CD4-positive, CD25-positive, alpha-beta regulatory T cell (primary cell): ENCODE measurements around the gene CFAP299. TPM values are rescaled to one million over a fixed set of nuclear protein-coding genes. Genes with fewer than 3 reads are reported as not detected.
"Not testable (repeated sequence)": the region's sequence is repeated elsewhere in the genome, so short reads cannot be mapped to it uniquely, and the experiment has no call there.

Experiments
- ATAC-seq, 2 donors: fragments of 150-1000 bp; cut with Tn5 transposase; one replicate each; pipeline ENCODE4 v1.10.0; 2021; ENCODE audit warnings: low read depth in 2 of 2, moderate number of reproducible peaks in 2 of 2, moderate library complexity in 1 of 2
- DNase-seq, 3 donors: peaks; one replicate each; pipeline versions ENCODE4 v3.0.0 to v3.0.0-alpha.2; 2012 to 2022; ENCODE audit warnings: mixed read lengths in 1 of 3
- H3K27ac ChIP-seq: one replicate; pipeline ENCODE4 v1.7.0; 2013; ENCODE audit warnings: mild to moderate bottlenecking, low read length; ENCODE audit not compliant: insufficient read depth, poor library complexity, severe bottlenecking
- H3K27me3 ChIP-seq: one replicate; pipeline ENCODE4 v1.7.0; 2013; ENCODE audit warnings: low read length; ENCODE audit not compliant: control insufficient read depth, insufficient read depth
- H3K36me3 ChIP-seq: one replicate; pipeline ENCODE4 v1.7.0; 2013; ENCODE audit warnings: mild to moderate bottlenecking, low read length, moderate library complexity; ENCODE audit not compliant: control insufficient read depth, insufficient read depth
- H3K4me1 ChIP-seq: 2 replicates; pipeline ENCODE4 v1.7.0; 2013; ENCODE audit warnings: mild to moderate bottlenecking, low read length; ENCODE audit not compliant: insufficient read depth, control insufficient read depth, poor library complexity, severe bottlenecking
- H3K4me3 ChIP-seq: one replicate; pipeline ENCODE4 v1.7.0; 2013; ENCODE audit warnings: low read depth, mild to moderate bottlenecking, low read length, moderate library complexity
- H3K9me3 ChIP-seq, 2 experiments: 1 replicate in 1 of 2; 2 replicates in 1 of 2; pipeline ENCODE4 v1.7.0; 2013; ENCODE audit warnings: low read length in 2 of 2, mild to moderate bottlenecking in 1 of 2, moderate library complexity in 1 of 2; ENCODE audit not compliant: control insufficient read depth in 2 of 2
- H3K27ac Mint-ChIP-seq, 3 donors: one replicate each; pipeline ENCODE4 v1.8.0; 2020 to 2022; ENCODE audit warnings: mild to moderate bottlenecking in 3 of 3, mixed read lengths in 3 of 3, moderate library complexity in 2 of 3
- H3K27me3 Mint-ChIP-seq: one replicate; pipeline ENCODE4 v1.8.0; 2022; ENCODE audit warnings: mild to moderate bottlenecking, mixed read lengths
- H3K36me3 Mint-ChIP-seq: one replicate; pipeline ENCODE4 v1.8.0; 2020; ENCODE audit warnings: mixed read lengths
- H3K4me1 Mint-ChIP-seq, 4 donors: one replicate each; pipeline ENCODE4 v1.8.0; 2020 to 2022; ENCODE audit warnings: mixed read lengths in 4 of 4, mild to moderate bottlenecking in 1 of 4
- H3K4me3 Mint-ChIP-seq, 4 donors: one replicate each; pipeline ENCODE4 v1.8.0; 2020 to 2022; ENCODE audit warnings: mild to moderate bottlenecking in 4 of 4, mixed read lengths in 4 of 4, moderate library complexity in 3 of 4
- H3K9me3 Mint-ChIP-seq, 7 donors: one replicate each; pipeline ENCODE4 v1.8.0; 2020 to 2022; ENCODE audit warnings: mixed read lengths in 7 of 7, mild to moderate bottlenecking in 3 of 7, moderate library complexity in 2 of 7
- polyA plus RNA-seq, 4 donors: library from polyadenylated mRNA; unstranded; fragments of 300-500 nt; fragmentation: Illumina TruSeq; gene quantifications; one replicate each; pipeline ENCODE4 v1.2.3, GENCODE V29; 2021
- total RNA-seq: library from RNA; stranded (reverse); gene quantifications from one replicate; pipeline ENCODE4 v1.2.3, GENCODE V29; 2022

Gene CFAP299
- total and polyA plus RNA-seq, 5 donors from 2014 or later = not detected

DNA sequence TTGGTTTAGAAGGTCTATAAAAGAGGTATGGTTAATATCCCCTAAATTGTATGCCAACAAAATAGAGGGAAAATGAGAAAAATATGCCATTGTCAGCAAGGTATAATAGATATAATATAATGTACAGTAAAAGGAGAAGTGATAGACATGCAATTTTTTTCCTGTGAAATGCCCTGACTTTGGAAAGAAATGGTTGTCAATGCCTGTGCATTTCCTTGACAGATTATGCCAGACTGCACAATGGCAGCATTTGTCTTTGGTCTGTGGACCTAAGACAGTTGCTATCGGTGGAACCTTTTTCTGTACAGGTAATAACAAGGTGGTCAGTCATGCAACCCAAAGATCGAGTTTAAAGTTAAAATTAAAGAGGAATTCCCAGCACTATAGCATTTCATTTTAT is 301.7 kb downstream of the CFAP299 start:
- H3K36me3 Mint-ChIP-seq = no peaks in the 10 kb centered on the region
- no peak overlapping the region for H3K27ac ChIP-seq
- no peaks in the 10 kb centered on the region for H3K27me3 ChIP-seq
- H3K4me3 Mint-ChIP-seq = no peak overlapping the region
- no peak overlapping the region for H3K27ac Mint-ChIP-seq
- ATAC-seq (no peak), DNase-seq (no peak)
- H3K4me1 Mint-ChIP-seq = no peaks in the 10 kb centered on the region
- H3K4me3 ChIP-seq = no peak overlapping the region
- no peaks in the 10 kb centered on the region for H3K4me1 ChIP-seq
- H3K9me3 Mint-ChIP-seq = peaks cover 0 to 3% (median 0%) of the 10 kb centered on the region in 7 donors
- H3K27me3 Mint-ChIP-seq = peaks cover 4% of the 10 kb centered on the region
- no peaks in the 10 kb centered on the region for H3K9me3 ChIP-seq
- H3K36me3 ChIP-seq = no peaks in the 10 kb centered on the region

DNA sequence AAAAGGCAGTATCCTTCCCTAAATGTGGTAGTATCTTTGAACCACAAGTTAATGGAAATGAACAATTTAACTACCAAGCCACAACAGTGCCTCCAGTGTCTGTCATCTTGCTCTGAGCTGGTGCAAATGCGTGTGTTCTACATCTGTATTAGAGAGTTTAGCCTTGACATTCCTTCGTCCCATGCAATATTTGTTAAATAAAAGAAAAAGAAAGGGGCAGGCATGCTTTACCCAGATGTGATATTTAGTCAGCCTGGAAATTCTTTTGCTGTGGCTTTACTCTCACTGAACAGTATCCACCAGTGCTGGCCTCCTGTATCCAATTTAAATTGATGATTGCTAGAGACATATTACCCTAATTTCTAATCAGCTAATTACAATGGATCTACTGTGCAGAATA is 310.5 kb downstream of the CFAP299 start:
- H3K27ac Mint-ChIP-seq = peak overlapping the region in 1 of 3 donors; percentile 33
- H3K9me3 Mint-ChIP-seq = peaks cover 0 to 3% (median 0%) of the 10 kb centered on the region in 7 donors
- Histone ChIP-seq H3K9me3 (no peaks in the 10 kb centered on the region), H3K27ac (no peak overlapping the region), H3K27me3 (no peaks in the 10 kb centered on the region), H3K4me3 (no peak overlapping the region), H3K36me3 (no peaks in the 10 kb centered on the region), H3K4me1 (no peaks in the 10 kb centered on the region)
- peaks cover 0 to 5% (median 1%) of the 10 kb centered on the region in 4 donors for H3K4me1 Mint-ChIP-seq
- DNase-seq (no peak), ATAC-seq (no peak)
- H3K36me3 Mint-ChIP-seq = no peaks in the 10 kb centered on the region
- H3K27me3 Mint-ChIP-seq = peaks cover 5% of the 10 kb centered on the region
- H3K4me3 Mint-ChIP-seq = no peak overlapping the region

DNA sequence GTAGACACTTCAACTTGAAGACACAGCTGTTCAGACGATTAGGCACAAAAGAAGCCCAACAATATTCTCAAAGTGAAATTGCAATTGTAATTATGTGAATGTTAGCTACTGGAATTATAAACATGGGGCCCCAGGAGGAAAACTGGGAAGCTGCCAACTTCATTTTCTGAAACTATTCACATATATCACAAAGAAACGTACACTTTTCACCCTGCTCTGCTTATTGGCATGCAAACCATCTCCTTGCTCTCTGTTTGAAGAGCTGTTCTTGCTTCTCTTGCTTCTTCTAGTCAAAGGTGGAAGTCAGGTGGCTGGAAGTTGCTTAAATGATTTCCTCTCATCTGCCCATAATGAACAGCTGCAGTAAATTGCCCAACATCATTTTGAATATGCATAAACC is 320.1 kb downstream of the CFAP299 start:
- Histone ChIP-seq H3K27me3 (peaks cover 2% of the 10 kb centered on the region), H3K4me3 (no peak overlapping the region), H3K9me3 (no peaks in the 10 kb centered on the region), H3K27ac (no peak overlapping the region), H3K36me3 (no peaks in the 10 kb centered on the region), H3K4me1 (no peaks in the 10 kb centered on the region)
- H3K27me3 Mint-ChIP-seq = peaks cover 9% of the 10 kb centered on the region
- H3K4me3 Mint-ChIP-seq = no peak overlapping the region
- no peaks in the 10 kb centered on the region for H3K4me1 Mint-ChIP-seq
- H3K27ac Mint-ChIP-seq = no peak overlapping the region
- no peaks in the 10 kb centered on the region for H3K36me3 Mint-ChIP-seq
- DNase-seq = no peak
- ATAC-seq = no peak
- H3K9me3 Mint-ChIP-seq = peaks cover 0 to 6% (median 2%) of the 10 kb centered on the region in 7 donors

- not testable (repeated sequence) for H3K4me1 Mint-ChIP-seq
Observed at GRCh38 chr4:80670118-80670517, 334.6 kb downstream of the CFAP299 start.

GRCh38 chr4:80678413-80678812 is 342.9 kb downstream of the CFAP299 start:
- H3K9me3 Mint-ChIP-seq = peaks cover 0 to 5% (median 0%) of the 10 kb centered on the region in 7 donors
- no peaks in the 10 kb centered on the region for H3K36me3 ChIP-seq
- H3K9me3 ChIP-seq = no peaks in the 10 kb centered on the region
- ATAC-seq = no peak
- no peak overlapping the region for H3K4me3 Mint-ChIP-seq
- H3K4me1 ChIP-seq = no peaks in the 10 kb centered on the region
- H3K36me3 Mint-ChIP-seq = no peaks in the 10 kb centered on the region
- peaks cover 0 to 2% (median under 1%) of the 10 kb centered on the region in 4 donors for H3K4me1 Mint-ChIP-seq
- DNase-seq = no peak
- peaks cover 17% of the 10 kb centered on the region for H3K27me3 Mint-ChIP-seq
- no peaks in the 10 kb centered on the region for H3K27me3 ChIP-seq
- no peak overlapping the region for H3K27ac Mint-ChIP-seq
- H3K4me3 ChIP-seq = no peak overlapping the region
- H3K27ac ChIP-seq = no peak overlapping the region

More at GRCh38 chr4:80670118-80670517, 334.6 kb downstream of the CFAP299 start:
- not testable (repeated sequence) for DNase-seq, H3K36me3 ChIP-seq, H3K27ac Mint-ChIP-seq, H3K27ac ChIP-seq, H3K4me3 Mint-ChIP-seq, H3K4me3 ChIP-seq, ATAC-seq, H3K9me3 ChIP-seq, H3K9me3 Mint-ChIP-seq, H3K27me3 ChIP-seq, H3K4me1 ChIP-seq, H3K36me3 Mint-ChIP-seq
- peaks cover 10% of the 10 kb centered on the region for H3K27me3 Mint-ChIP-seq

DNA sequence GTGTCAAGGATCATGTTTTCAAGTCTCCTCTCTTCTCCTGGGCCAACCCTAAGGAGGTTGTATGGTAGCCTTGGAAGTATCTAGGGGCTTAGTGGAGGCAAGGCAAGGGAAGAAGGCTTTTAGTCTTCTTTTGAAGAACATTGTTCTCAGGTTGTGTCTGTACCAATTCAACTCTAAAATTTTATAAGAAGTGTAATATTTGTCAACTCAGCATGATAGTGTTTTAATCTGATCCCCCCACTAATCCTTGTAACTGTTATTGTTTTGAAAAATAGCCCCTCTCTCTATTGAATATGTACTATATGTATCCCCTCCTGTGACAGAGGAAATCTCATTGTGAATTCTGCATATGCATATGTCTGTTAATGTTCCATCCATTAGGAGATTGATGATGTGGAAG is 345.4 kb downstream of the CFAP299 start:
- no peak overlapping the region for H3K4me3 Mint-ChIP-seq
- H3K27me3 Mint-ChIP-seq = peaks cover 17% of the 10 kb centered on the region
- Histone ChIP-seq H3K27ac (no peak overlapping the region), H3K4me1 (no peaks in the 10 kb centered on the region), H3K9me3 (no peaks in the 10 kb centered on the region), H3K4me3 (no peak overlapping the region), H3K27me3 (no peaks in the 10 kb centered on the region), H3K36me3 (no peaks in the 10 kb centered on the region)
- no peak for DNase-seq
- H3K4me1 Mint-ChIP-seq = peaks cover 0 to 2% (median under 1%) of the 10 kb centered on the region in 4 donors
- peaks cover 0 to 5% (median 0%) of the 10 kb centered on the region in 7 donors for H3K9me3 Mint-ChIP-seq
- H3K36me3 Mint-ChIP-seq = no peaks in the 10 kb centered on the region
- no peak for ATAC-seq
- no peak overlapping the region for H3K27ac Mint-ChIP-seq

DNA sequence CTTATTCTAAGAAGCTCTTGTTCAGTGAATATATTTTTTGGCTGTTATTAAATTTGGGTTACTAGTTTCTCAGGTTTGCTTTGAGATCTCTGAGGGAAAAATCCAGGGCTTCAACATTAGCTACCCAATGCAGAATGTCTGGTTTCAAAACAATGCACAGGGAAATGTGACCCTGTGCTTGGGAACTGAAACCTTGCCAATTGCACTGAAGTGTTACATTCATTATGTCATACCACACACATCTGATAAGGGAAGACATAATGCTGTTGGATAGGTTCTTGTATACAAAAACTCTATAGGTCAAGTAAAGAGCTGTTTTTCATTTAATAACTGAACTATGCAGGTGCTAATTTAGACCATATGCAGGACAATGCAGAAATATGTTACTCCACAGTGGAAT is 349.7 kb downstream of the CFAP299 start:
- DNase-seq = no peak
- no peaks in the 10 kb centered on the region for H3K9me3 ChIP-seq
- Mint-ChIP-seq H3K4me3 (no peak overlapping the region), H3K27ac (no peak overlapping the region), H3K4me1 (peaks cover 0 to 2% (median 0%) of the 10 kb centered on the region in 4 donors), H3K36me3 (no peaks in the 10 kb centered on the region), H3K9me3 (peaks cover 0 to 1% (median 0%) of the 10 kb centered on the region in 7 donors), H3K27me3 (peaks cover 6% of the 10 kb centered on the region)
- no peak for ATAC-seq
- H3K27me3 ChIP-seq = no peaks in the 10 kb centered on the region
- H3K4me3 ChIP-seq = no peak overlapping the region
- H3K36me3 ChIP-seq = no peaks in the 10 kb centered on the region
- H3K4me1 ChIP-seq = no peaks in the 10 kb centered on the region
- H3K27ac ChIP-seq = no peak overlapping the region

DNA sequence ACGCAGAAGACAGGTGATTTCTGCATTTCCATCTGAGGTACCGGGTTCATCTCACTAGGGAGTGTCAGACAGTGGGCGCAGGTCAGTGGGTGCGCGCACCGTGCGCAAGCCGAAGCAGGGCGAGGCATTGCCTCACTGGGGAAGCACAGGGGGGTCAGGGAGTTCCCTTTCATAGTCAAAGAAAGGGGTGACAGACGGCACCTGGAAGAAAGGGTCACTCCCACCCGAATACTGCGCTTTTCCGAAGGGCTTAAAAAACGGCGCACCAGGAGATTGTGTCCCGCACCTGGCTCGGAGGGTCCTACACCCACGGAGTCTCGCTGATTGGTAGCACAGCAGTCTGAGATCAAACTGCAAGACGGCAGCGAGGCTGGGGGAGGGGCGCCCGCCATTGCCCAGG is 352.2 kb downstream of the CFAP299 start:
- H3K4me1 ChIP-seq, H3K27ac ChIP-seq, H3K4me3 Mint-ChIP-seq, H3K4me3 ChIP-seq, H3K27me3 ChIP-seq, H3K9me3 ChIP-seq, ATAC-seq, H3K27me3 Mint-ChIP-seq, H3K36me3 Mint-ChIP-seq, DNase-seq, H3K36me3 ChIP-seq, H3K9me3 Mint-ChIP-seq, H3K27ac Mint-ChIP-seq, H3K4me1 Mint-ChIP-seq: not testable (repeated sequence)
